B cell (primary cell): ENCODE data around the gene CILP. TPM values are rescaled to one million over a fixed set of nuclear protein-coding genes. Genes with fewer than 3 reads are reported as not detected.

Experiments
- ATAC-seq: fragments of 200-7000 bp; cut with Tn5 transposase; one replicate; pipeline ENCODE4 v1.10.0; 2021; ENCODE audit warnings: low read depth, mild to moderate bottlenecking, moderate number of reproducible peaks, moderate library complexity
- CTCF ChIA-PET: fragments of 350-600 bp; sonication (Branson Sonifier 250); formaldehyde crosslinking; loops from one replicate; lab custom pipeline; 2021; ENCODE audit warnings: antibody characterized with exemption, inconsistent platforms; lab: Charles Lee
- POLR2A ChIA-PET: fragments of 350-600 bp; sonication (Branson Sonifier 250); formaldehyde crosslinking; loops from one replicate; lab custom pipeline; 2021; ENCODE audit warnings: antibody characterized with exemption; lab: Charles Lee
- DNase-seq: peaks from one replicate; pipeline ENCODE4 v3.0.0; 2013
- H2AFZ ChIP-seq: 2 replicates; pipeline ENCODE4 v1.6.1; 2012; ENCODE audit warnings: mild to moderate bottlenecking, low read depth, low read length; ENCODE audit not compliant: insufficient read depth, poor library complexity, severe bottlenecking
- H3K27ac ChIP-seq, 2 donors: 1 replicate in 1 of 2; 2 replicates in 1 of 2; pipeline ENCODE4 v1.5.1; 2012 to 2013; ENCODE audit warnings: low read length in 2 of 2, mild to moderate bottlenecking in 2 of 2, moderate library complexity in 1 of 2
- H3K27me3 ChIP-seq, 4 experiments: fragments of 200-600 bp in 1 of 4; sonication (generic) in 1 of 4; replicated peaks in 1 of 4; 1 replicate in 2 of 4; 2 replicates in 2 of 4; pipeline versions ENCODE4 v1.6.1 to v1.7.0; 2013 to 2016; ENCODE audit warnings: low read length in 3 of 4, mild to moderate bottlenecking in 2 of 4, mixed read lengths in 1 of 4, moderate library complexity in 1 of 4; ENCODE audit not compliant: insufficient read depth in 4 of 4, control insufficient read depth in 3 of 4; ENCODE audit errors: control extremely low read depth in 1 of 4
- H3K36me3 ChIP-seq, 2 experiments: replicated peaks in 1 of 2; 1 replicate in 1 of 2; 2 replicates in 1 of 2; pipeline versions ENCODE4 v1.6.1 to v1.7.1; 2013; ENCODE audit warnings: low read length in 1 of 2; ENCODE audit not compliant: insufficient read depth in 2 of 2, control insufficient read depth in 1 of 2; ENCODE audit errors: control extremely low read depth in 1 of 2, extremely low read depth in 1 of 2
- H3K4me1 ChIP-seq, 2 donors: fragments of 200-600 bp in 1 of 2; sonication (generic) in 1 of 2; 1 replicate in 1 of 2; 2 replicates in 1 of 2; pipeline versions ENCODE4 v1.5.1 to v1.6.1; 2013 to 2017; ENCODE audit warnings: low read length in 2 of 2; ENCODE audit not compliant: control insufficient read depth in 2 of 2, insufficient read depth in 2 of 2
- H3K4me2 ChIP-seq: replicated peaks from 2 replicates; pipeline ENCODE3; 2012; ENCODE audit warnings: mild to moderate bottlenecking, low read depth, low read length; ENCODE audit not compliant: poor library complexity, severe bottlenecking
- H3K4me3 ChIP-seq, 5 experiments: fragments of 200-600 bp in 1 of 5; sonication (generic) in 1 of 5; 1 replicate in 3 of 5; 2 replicates in 2 of 5; pipeline versions ENCODE4 v1.5.1 to v1.7.0; 2011 to 2016; ENCODE audit warnings: low read length in 4 of 5, mild to moderate bottlenecking in 4 of 5, low read depth in 2 of 5, control low read depth in 1 of 5, moderate library complexity in 1 of 5; ENCODE audit not compliant: insufficient read depth in 1 of 5; ENCODE audit errors: control extremely low read depth in 1 of 5, extremely low read depth in 1 of 5
- H3K79me2 ChIP-seq: fragments of 200-600 bp; sonication (generic); one replicate; pipeline ENCODE4 v1.6.0; 2016; ENCODE audit warnings: low read length; ENCODE audit not compliant: control insufficient read depth, insufficient read depth
- H3K9ac ChIP-seq: fragments of 200-600 bp; sonication (generic); 2 replicates; pipeline ENCODE4 v1.6.1; 2017; ENCODE audit warnings: mild to moderate bottlenecking, low read length, moderate library complexity
- H3K9me3 ChIP-seq, 3 donors: one replicate each; pipeline versions ENCODE4 v1.6.1 to v1.7.1; 2013; ENCODE audit warnings: low read length in 2 of 3; ENCODE audit not compliant: control insufficient read depth in 2 of 3, insufficient read depth in 1 of 3; ENCODE audit errors: control extremely low read depth in 1 of 3
- H4K20me1 ChIP-seq: 2 replicates; pipeline ENCODE4 v1.6.0; 2012; ENCODE audit warnings: mild to moderate bottlenecking, low read length; ENCODE audit not compliant: insufficient read depth, control insufficient read depth, poor library complexity, severe bottlenecking
- H3K27ac Mint-ChIP-seq: one replicate; pipeline ENCODE4 v1.8.0; 2021; ENCODE audit warnings: mixed read lengths
- H3K27me3 Mint-ChIP-seq: one replicate; pipeline ENCODE4 v1.8.0; 2021; ENCODE audit warnings: mixed read lengths
- H3K4me1 Mint-ChIP-seq: one replicate; pipeline ENCODE4 v1.8.0; 2021; ENCODE audit warnings: mixed read lengths
- H3K4me3 Mint-ChIP-seq: one replicate; pipeline ENCODE4 v1.8.0; 2021; ENCODE audit warnings: mixed read lengths
- H3K9me3 Mint-ChIP-seq: one replicate; pipeline ENCODE4 v1.8.0; 2022; ENCODE audit warnings: mixed read lengths; ENCODE audit not compliant: insufficient read depth
- EZH2 ChIP-seq: IDR thresholded peaks from 2 replicates; pipeline ENCODE4 v1.6.1; 2012; ENCODE audit warnings: borderline replicate concordance, low read depth, mild to moderate bottlenecking, moderate library complexity, low read length; ENCODE audit not compliant: insufficient read depth, poor library complexity, severe bottlenecking
- WGBS: methylation state at CpG from one replicate; pipeline ENCODE4 v1.1.5; 2013; ENCODE audit warnings: missing lambda C conversion rate; ENCODE audit not compliant: insufficient coverage; 5-methylcytosine and 5-hydroxymethylcytosine counted together
- intact Hi-C: fragments of 100-400 bp; cut with micrococcal nuclease; formaldehyde crosslinking; loops from one replicate; pipeline ENCODE4 v1.10.0; 2022
- polyA plus RNA-seq: library from polyadenylated mRNA; depleted of rRNA; stranded (reverse); fragments of >200 nt; gene quantifications from 2 replicates; pipeline ENCODE4 v1.2.3, GENCODE V29; 2012
- total RNA-seq, 2 donors: library from RNA; stranded (reverse); fragments of 120-200 nt in 1 of 2; gene quantifications; 1 replicate in 1 of 2; 2 replicates in 1 of 2; pipeline versions ENCODE4 v1.2.3 to v1.2.4, GENCODE V29; 2013 to 2022
- TF ChIP-seq, protein P1 (sequence below): fragments of 200-600 bp; IDR thresholded peaks from one replicate; pipeline ENCODE4 v1.8.0; 2022; ENCODE audit warnings: antibody characterized with exemption, mild to moderate bottlenecking

CILP gene
- total and polyA plus RNA-seq, 2 donors (not counting 1 experiment from before 2014, with no cell fraction given): 0.52 to 0.94 TPM

DNA sequence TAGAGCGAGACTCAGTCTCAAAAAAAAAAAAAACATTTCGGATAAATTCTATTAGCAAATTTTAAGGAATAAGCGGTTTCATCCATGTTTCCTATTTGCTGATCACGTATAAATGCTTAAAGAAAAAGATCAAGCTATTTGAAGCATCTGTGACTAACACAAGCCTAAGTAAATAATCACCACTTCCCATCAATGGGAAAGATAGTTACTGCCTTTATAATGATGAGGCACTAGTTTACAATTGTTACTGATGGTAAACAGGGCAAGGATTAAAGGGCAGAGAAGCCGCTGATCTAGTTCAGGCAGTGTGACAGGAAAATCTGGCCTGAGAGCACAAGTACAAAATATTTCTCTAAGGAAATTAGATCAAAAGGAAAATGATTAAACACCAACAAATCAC, 39.8 kb downstream of the CILP start:
- DNase-seq (no peak), ATAC-seq (no peak)
- no peak overlapping the region for H3K27ac ChIP-seq
- 100% methylated on average over 1 of the region's 5 CpGs for WGBS
- H3K36me3 ChIP-seq: peaks cover 10 to 61% of the 10 kb centered on the region in 2 experiments
- H3K27me3 Mint-ChIP-seq: no peaks in the 10 kb centered on the region
- TF ChIP-seq EZH2: no peak
- TF ChIP-seq, protein P1, sequence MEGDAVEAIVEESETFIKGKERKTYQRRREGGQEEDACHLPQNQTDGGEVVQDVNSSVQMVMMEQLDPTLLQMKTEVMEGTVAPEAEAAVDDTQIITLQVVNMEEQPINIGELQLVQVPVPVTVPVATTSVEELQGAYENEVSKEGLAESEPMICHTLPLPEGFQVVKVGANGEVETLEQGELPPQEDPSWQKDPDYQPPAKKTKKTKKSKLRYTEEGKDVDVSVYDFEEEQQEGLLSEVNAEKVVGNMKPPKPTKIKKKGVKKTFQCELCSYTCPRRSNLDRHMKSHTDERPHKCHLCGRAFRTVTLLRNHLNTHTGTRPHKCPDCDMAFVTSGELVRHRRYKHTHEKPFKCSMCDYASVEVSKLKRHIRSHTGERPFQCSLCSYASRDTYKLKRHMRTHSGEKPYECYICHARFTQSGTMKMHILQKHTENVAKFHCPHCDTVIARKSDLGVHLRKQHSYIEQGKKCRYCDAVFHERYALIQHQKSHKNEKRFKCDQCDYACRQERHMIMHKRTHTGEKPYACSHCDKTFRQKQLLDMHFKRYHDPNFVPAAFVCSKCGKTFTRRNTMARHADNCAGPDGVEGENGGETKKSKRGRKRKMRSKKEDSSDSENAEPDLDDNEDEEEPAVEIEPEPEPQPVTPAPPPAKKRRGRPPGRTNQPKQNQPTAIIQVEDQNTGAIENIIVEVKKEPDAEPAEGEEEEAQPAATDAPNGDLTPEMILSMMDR: no peak
- H3K9me3 ChIP-seq: no peaks in the 10 kb centered on the region
- H3K9ac ChIP-seq: no peak overlapping the region
- intact Hi-C loops: no loop called here
- no peak overlapping the region for H3K27ac Mint-ChIP-seq
- CTCF ChIA-PET: no interaction called here
- H3K4me1 Mint-ChIP-seq: peaks cover 5% of the 10 kb centered on the region
- H3K4me3 ChIP-seq: no peak overlapping the region
- POLR2A ChIA-PET: no interaction called here
- H2AFZ ChIP-seq: no peak overlapping the region
- no peak overlapping the region for H3K4me2 ChIP-seq
- H3K4me3 Mint-ChIP-seq: no peak overlapping the region
- peaks cover 37% of the 10 kb centered on the region for H4K20me1 ChIP-seq
- no peaks in the 10 kb centered on the region for H3K9me3 Mint-ChIP-seq
- H3K79me2 ChIP-seq: peaks cover 26% of the 10 kb centered on the region
- no peaks in the 10 kb centered on the region for H3K27me3 ChIP-seq
- H3K4me1 ChIP-seq: peaks cover 0 to 4% of the 10 kb centered on the region in 2 donors

DNA sequence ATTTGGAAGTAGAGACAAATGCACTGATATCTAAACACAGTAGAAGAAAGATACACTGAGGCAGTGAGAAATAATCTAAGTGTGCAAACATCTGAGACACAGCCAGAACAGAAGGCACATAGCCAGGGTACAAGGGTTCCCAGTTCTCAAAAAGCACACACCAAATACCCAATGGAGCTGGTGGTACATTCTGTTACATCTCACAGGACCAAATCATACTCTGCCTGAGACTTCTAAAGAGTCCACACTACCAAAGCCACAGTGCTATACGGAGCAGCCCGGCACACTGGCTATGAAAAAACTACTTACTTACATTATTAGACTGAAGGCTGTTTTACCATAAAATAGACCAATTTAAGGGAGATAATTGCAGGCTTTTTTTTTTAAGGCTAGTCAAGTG, 45.4 kb downstream of the CILP start:
- no peak overlapping the region for H2AFZ ChIP-seq
- H3K79me2 ChIP-seq: peaks cover 12% of the 10 kb centered on the region
- H3K4me1 ChIP-seq: no peaks in the 10 kb centered on the region
- DNase-seq (no peak), ATAC-seq (no peak)
- H3K36me3 ChIP-seq: peaks cover 6 to 54% of the 10 kb centered on the region in 2 experiments
- no peak overlapping the region for H3K4me3 ChIP-seq
- Mint-ChIP-seq H3K4me1 (no peaks in the 10 kb centered on the region), H3K9me3 (no peaks in the 10 kb centered on the region), H3K4me3 (no peak overlapping the region), H3K27me3 (no peaks in the 10 kb centered on the region), H3K27ac (no peak overlapping the region)
- no CpG with 5 or more reads among the region's 2 CpGs for WGBS
- H3K27me3 ChIP-seq: no peaks in the 10 kb centered on the region
- H3K9ac ChIP-seq: no peak overlapping the region
- ChIA-PET POLR2A (no interaction called here), CTCF (interaction anchor here (0.5 kb wide), 1 partner anchor 29 kb away, joined by 3 read pairs; no protein-coding TSS in a partner anchor)
- no peak for TF ChIP-seq EZH2
- TF ChIP-seq, protein P1: no peak
- intact Hi-C loops: no loop called here
- no peaks in the 10 kb centered on the region for H3K9me3 ChIP-seq
- H3K4me2 ChIP-seq: no peak overlapping the region
- H4K20me1 ChIP-seq: peaks cover 35% of the 10 kb centered on the region
- H3K27ac ChIP-seq: no peak overlapping the region
